ENCODE measurements around the gene FBXL22.
A peak's percentile ranks its signal among the peaks of the same experiment; 100 is the strongest.

FBXL22 gene

DNA sequence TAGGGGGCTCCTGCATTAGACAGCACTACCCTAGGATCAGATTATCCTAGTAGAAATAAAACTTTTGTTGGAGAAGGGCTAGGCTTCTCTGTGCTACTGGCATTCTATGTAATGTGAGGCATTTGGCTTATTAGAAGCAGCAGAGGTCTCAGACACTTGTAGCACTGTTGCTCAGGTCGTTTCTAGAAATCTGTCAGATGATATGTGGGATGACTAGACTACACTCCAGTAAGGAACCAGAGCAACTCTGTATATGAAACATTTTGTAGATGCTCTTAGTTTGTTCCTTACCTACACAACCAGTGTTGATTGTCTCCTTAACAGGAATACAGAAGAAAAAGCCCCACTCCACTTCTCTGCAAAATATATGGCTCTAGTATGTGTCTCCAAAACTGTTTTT lies 21.9 kb upstream of the FBXL22 start:
- DNase-seq (ENCODE audit: low read depth), result no peak
- TF ChIP-seq CTCF (conservative IDR thresholded peaks at IDR 0.05; ENCODE audit: low read depth, low read length), result no peak

DNA sequence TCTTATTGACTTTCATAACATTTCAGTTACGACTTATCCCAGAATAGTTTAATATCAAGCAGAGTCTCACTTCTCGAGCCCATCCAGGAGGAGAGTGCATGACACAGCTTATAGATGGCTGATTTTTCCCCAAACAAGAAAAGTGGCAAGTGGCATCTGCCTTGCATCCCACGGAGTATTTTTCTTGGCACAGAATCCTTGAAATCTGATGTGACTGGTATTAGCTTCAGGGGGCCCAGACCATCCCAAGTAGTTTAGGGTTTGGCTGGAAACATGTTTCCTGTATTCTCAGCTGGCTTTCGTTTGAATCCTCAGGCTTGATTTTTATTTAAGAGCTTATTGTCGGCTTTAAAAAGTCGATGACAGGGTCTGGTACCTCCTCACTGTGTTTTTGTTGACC lies 20.7 kb upstream of the FBXL22 start:
- peak; percentile 17 for DNase-seq (ENCODE audit: low read depth)
- no peak for TF ChIP-seq CTCF (conservative IDR thresholded peaks at IDR 0.05; ENCODE audit: low read depth, low read length)

More for the DNA sequence above, 21.9 kb upstream of the FBXL22 start:
- H3K4me3 ChIP-seq (ENCODE audit: low read depth, low read length), result no peak overlapping the region

GRCh38 chr15:63582179-63582578 lies 15.0 kb upstream of the FBXL22 start:
- TF ChIP-seq CTCF (conservative IDR thresholded peaks at IDR 0.05; ENCODE audit: low read depth, low read length), result no peak
- DNase-seq (ENCODE audit: low read depth), result no peak
- no peak overlapping the region for H3K4me3 ChIP-seq (ENCODE audit: low read depth, low read length)

More for the DNA sequence above, 20.7 kb upstream of the FBXL22 start:
- H3K4me3 ChIP-seq (ENCODE audit: low read depth, low read length), result no peak overlapping the region

DNA sequence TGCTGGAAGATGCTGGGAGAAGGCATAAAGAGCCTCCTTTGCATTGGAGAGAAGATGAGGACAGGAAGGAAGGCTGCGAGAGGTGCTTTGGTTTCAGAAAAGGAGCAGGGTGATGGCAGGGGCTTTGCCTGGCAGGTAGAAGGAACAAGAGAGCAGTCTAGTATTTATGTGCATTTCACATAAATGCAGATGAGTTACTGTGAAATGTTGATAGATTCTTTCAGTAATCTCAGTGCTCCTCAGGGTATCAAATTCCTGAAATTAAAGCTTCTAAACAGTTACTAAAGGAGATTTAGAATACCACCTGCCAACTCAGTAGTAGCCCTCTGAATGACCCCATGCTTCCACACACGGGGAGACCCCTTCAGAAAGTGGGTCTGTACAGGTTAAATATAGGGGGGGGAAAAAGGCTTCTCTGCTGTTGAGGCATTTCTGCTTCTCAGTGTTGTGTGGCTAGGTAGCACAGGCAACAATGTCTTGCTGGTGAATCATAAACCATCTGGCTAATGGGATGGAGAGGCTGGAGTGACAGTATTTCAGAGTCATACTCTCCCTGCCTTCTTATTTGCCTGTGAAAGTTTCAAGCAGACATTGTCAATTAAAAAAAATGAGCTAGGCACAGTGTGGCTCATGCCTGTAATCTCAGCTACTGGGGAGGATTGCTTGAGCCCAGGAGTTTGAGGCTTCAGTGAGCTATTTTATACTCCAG lies 14.3 kb upstream of the FBXL22 start:
- DNase-seq (ENCODE audit: low read depth), result peak; percentile 76
- no peak for TF ChIP-seq CTCF (conservative IDR thresholded peaks at IDR 0.05; ENCODE audit: low read depth, low read length)
- H3K4me3 ChIP-seq (ENCODE audit: low read depth, low read length), result no peak overlapping the region

- no peak overlapping the region for H3K4me3 ChIP-seq (ENCODE audit: low read depth, low read length)
- DNase-seq (ENCODE audit: low read depth), result no peak
- no peak for TF ChIP-seq CTCF (conservative IDR thresholded peaks at IDR 0.05; ENCODE audit: low read depth, low read length)
Observed at GRCh38 chr15:63586790-63587189, 10.4 kb upstream of the FBXL22 start.

- no peak overlapping the region for H3K4me3 ChIP-seq (ENCODE audit: low read depth, low read length)
- DNase-seq (ENCODE audit: low read depth), result peak; percentile 36
- no peak for TF ChIP-seq CTCF (conservative IDR thresholded peaks at IDR 0.05; ENCODE audit: low read depth, low read length)
Observed at GRCh38 chr15:63587527-63587926, 9.7 kb upstream of the FBXL22 start.

- no peak for TF ChIP-seq CTCF (conservative IDR thresholded peaks at IDR 0.05; ENCODE audit: low read depth, low read length)
- no peak overlapping the region for H3K4me3 ChIP-seq (ENCODE audit: low read depth, low read length)
- no peak for DNase-seq (ENCODE audit: low read depth)
Observed at GRCh38 chr15:63588826-63589225, 8.4 kb upstream of the FBXL22 start.

All from choroid plexus epithelial cell (primary cell).